WTC11 (cell line): ENCODE data around the gene EMX1. TPM values are rescaled to one million over a fixed set of nuclear protein-coding genes. Genes with fewer than 3 reads are reported as not detected.
A peak's percentile ranks its signal among the peaks of the same experiment; 100 is the strongest.

Experiments
- ATAC-seq: fragments of 200-7000 bp; cut with Tn5 transposase; 2 replicates; pipeline ENCODE4 v1.10.0; 2021; ENCODE audit warnings: mild to moderate bottlenecking, moderate library complexity
- CTCF ChIA-PET: fragments of 300-600 bp; sonication (Branson Sonifier 250); formaldehyde crosslinking; loops from one replicate; lab custom pipeline; 2021; ENCODE audit warnings: antibody characterized with exemption; lab: Charles Lee
- POLR2A ChIA-PET: fragments of 350-600 bp; sonication (Branson Sonifier 250); formaldehyde crosslinking; loops from one replicate; lab custom pipeline; 2021; ENCODE audit warnings: antibody characterized with exemption; lab: Charles Lee
- DNase-seq: peaks from one replicate; pipeline ENCODE4 v3.0.0; 2021; ENCODE audit warnings: low spot score
- H3K27ac Mint-ChIP-seq: 2 replicates; pipeline ENCODE4 v1.8.0; 2021; ENCODE audit warnings: mixed read lengths
- H3K27me3 Mint-ChIP-seq: 2 replicates; pipeline ENCODE4 v1.8.0; 2021; ENCODE audit warnings: low read depth, mild to moderate bottlenecking, moderate library complexity, mixed read lengths
- H3K36me3 Mint-ChIP-seq: 2 replicates; pipeline ENCODE4 v1.8.0; 2021; ENCODE audit warnings: mixed read lengths
- H3K4me1 Mint-ChIP-seq: 2 replicates; pipeline ENCODE4 v1.8.0; 2022; ENCODE audit warnings: mixed read lengths
- H3K4me3 Mint-ChIP-seq: 2 replicates; pipeline ENCODE4 v1.8.0; 2021; ENCODE audit warnings: mild to moderate bottlenecking, moderate library complexity, mixed read lengths
- H3K9me3 Mint-ChIP-seq: 2 replicates; pipeline ENCODE4 v1.8.0; 2021; ENCODE audit warnings: mixed read lengths
- ATF1 ChIP-seq: sonication (generic); formaldehyde crosslinking; IDR thresholded peaks from 2 replicates; pipeline ENCODE4 v1.8.1; 2023; ENCODE audit warnings: mild to moderate bottlenecking, moderate library complexity, missing genetic modification reagents
- CTCF ChIP-seq: fragments of 200-600 bp; IDR thresholded peaks from 2 replicates; pipeline ENCODE4 v1.8.0; 2022; ENCODE audit warnings: antibody characterized with exemption
- E2F1 ChIP-seq: sonication (generic); formaldehyde crosslinking; IDR thresholded peaks from 2 replicates; pipeline ENCODE4 v1.8.0; 2022; ENCODE audit warnings: mild to moderate bottlenecking, missing genetic modification reagents
- EMX1 ChIP-seq: fragments of 250-450 bp; sonication (Bioruptor Pico); IDR thresholded peaks from 2 replicates; pipeline ENCODE4 v1.8.0; 2021; ENCODE audit warnings: mild to moderate bottlenecking
- FOXP1 ChIP-seq: sonication (generic); formaldehyde crosslinking; IDR thresholded peaks from 2 replicates; pipeline ENCODE4 v1.8.0; 2022; ENCODE audit warnings: missing genetic modification reagents, mild to moderate bottlenecking, moderate library complexity, borderline replicate concordance
- IRF1 ChIP-seq: sonication (generic); formaldehyde crosslinking; IDR thresholded peaks from 2 replicates; pipeline ENCODE4 v1.8.0; 2023; ENCODE audit warnings: missing genetic modification reagents
- NFE2L1 ChIP-seq: sonication (generic); formaldehyde crosslinking; IDR thresholded peaks from 2 replicates; pipeline ENCODE4 v1.8.1; 2023; ENCODE audit warnings: missing genetic modification reagents
- PRRX2 ChIP-seq: fragments of 250-450 bp; sonication (Bioruptor Pico); IDR thresholded peaks from 2 replicates; pipeline ENCODE4 v1.8.0; 2021; ENCODE audit warnings: mild to moderate bottlenecking
- SMAD4 ChIP-seq: sonication (generic); formaldehyde crosslinking; IDR thresholded peaks from 2 replicates; pipeline ENCODE4 v1.8.0; 2022; ENCODE audit warnings: mild to moderate bottlenecking, missing genetic modification reagents
- SP1 ChIP-seq: sonication (generic); formaldehyde crosslinking; conservative IDR thresholded peaks from 2 replicates; pipeline ENCODE4 v1.8.1; 2022; ENCODE audit warnings: missing genetic modification reagents
- TCF7 ChIP-seq: sonication (generic); formaldehyde crosslinking; IDR thresholded peaks from 2 replicates; pipeline ENCODE4 v1.8.0; 2022; ENCODE audit warnings: mild to moderate bottlenecking, low read depth, missing genetic modification reagents, moderate library complexity
- TEAD1 ChIP-seq: sonication (generic); formaldehyde crosslinking; IDR thresholded peaks from 2 replicates; pipeline ENCODE4 v1.8.0; 2022; ENCODE audit warnings: mild to moderate bottlenecking, missing genetic modification reagents
- TP53 ChIP-seq: sonication (generic); formaldehyde crosslinking; IDR thresholded peaks from 2 replicates; pipeline ENCODE4 v1.8.1; 2023; ENCODE audit warnings: mild to moderate bottlenecking, missing genetic modification reagents
- ZNF219 ChIP-seq: sonication (generic); formaldehyde crosslinking; IDR thresholded peaks from 2 replicates; pipeline ENCODE4 v1.8.0; 2023; ENCODE audit warnings: missing genetic modification reagents, mild to moderate bottlenecking, borderline replicate concordance
- ZSCAN18 ChIP-seq: fragments of 250-450 bp; sonication (Bioruptor Pico); IDR thresholded peaks from 2 replicates; pipeline ENCODE4 v2.1.2; 2022; ENCODE audit warnings: mild to moderate bottlenecking, moderate library complexity
- total RNA-seq: library from RNA; stranded (reverse); gene quantifications from 3 replicates; pipeline ENCODE4 v1.2.3, GENCODE V29; 2021
- TF ChIP-seq, protein P1 (sequence below): sonication (generic); formaldehyde crosslinking; IDR thresholded peaks from 2 replicates; pipeline ENCODE4 v1.8.0; 2022; ENCODE audit warnings: mild to moderate bottlenecking, missing genetic modification reagents
- TF ChIP-seq, protein P2 (sequence below): fragments of 250-450 bp; sonication (Bioruptor Pico); conservative IDR thresholded peaks from 2 replicates; pipeline ENCODE4 v1.9.0; 2021; ENCODE audit warnings: mild to moderate bottlenecking
- TF ChIP-seq, protein P3 (sequence below): fragments of 250-450 bp; sonication (Bioruptor Pico); IDR thresholded peaks from 2 replicates; pipeline ENCODE4 v1.9.0; 2021; ENCODE audit warnings: moderate library complexity, mild to moderate bottlenecking, inconsistent platforms, borderline replicate concordance

The EMX1 gene
- total RNA-seq, 1 experiment from 2014 or later = 3.8 TPM

DNA sequence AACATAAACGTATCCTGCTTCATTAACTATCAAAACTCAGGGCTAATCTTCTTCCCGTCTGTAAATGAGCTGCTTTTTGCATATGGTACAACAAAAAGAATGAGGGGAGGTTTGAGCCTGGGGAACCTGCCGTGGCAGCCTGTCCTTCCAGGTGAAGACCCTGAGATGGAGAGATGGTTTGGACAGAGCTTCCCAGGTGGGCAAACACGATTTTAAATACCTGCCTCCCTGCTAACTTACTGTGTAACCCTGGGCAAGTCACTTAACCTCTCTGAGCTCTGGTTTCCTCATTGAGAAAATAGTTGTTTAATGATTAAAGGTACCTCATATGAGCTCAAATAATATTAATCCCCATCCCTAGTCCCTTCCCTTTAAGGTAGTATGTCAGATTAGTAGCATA lies 9.0 kb downstream of the EMX1 start:
- no peak overlapping the region for H3K27ac Mint-ChIP-seq
- peaks cover 6% of the 10 kb centered on the region for H3K36me3 Mint-ChIP-seq
- H3K4me3 Mint-ChIP-seq = peak overlapping the region; percentile 14; the same call in 1 of the 2 replicates
- ChIA-PET POLR2A (interaction anchor here (1.0 to 2.1 kb wide), 2 partner anchors 9 to 15 kb away, joined by 4 to 5 read pairs; partner anchors contain the start of gene EMX1), CTCF (interaction anchor here (0.8 to 8.3 kb wide), 12 partner anchors 8 to 251 kb away, joined by 3 to 113 read pairs (median 10); partner anchors contain the start of genes EMX1 and SPR)
- peaks cover 19% of the 10 kb centered on the region for H3K4me1 Mint-ChIP-seq
- ATAC-seq (no peak), DNase-seq (no peak)
- H3K9me3 Mint-ChIP-seq = no peaks in the 10 kb centered on the region
- H3K27me3 Mint-ChIP-seq = no peaks in the 10 kb centered on the region
- no peak for TF ChIP-seq TP53
- no peak for TF ChIP-seq SMAD4
- no peak for TF ChIP-seq EMX1
- no peak for TF ChIP-seq IRF1 (CRISPR knock-in tag)
- TF ChIP-seq TCF7 = no peak
- TF ChIP-seq, protein P1, sequence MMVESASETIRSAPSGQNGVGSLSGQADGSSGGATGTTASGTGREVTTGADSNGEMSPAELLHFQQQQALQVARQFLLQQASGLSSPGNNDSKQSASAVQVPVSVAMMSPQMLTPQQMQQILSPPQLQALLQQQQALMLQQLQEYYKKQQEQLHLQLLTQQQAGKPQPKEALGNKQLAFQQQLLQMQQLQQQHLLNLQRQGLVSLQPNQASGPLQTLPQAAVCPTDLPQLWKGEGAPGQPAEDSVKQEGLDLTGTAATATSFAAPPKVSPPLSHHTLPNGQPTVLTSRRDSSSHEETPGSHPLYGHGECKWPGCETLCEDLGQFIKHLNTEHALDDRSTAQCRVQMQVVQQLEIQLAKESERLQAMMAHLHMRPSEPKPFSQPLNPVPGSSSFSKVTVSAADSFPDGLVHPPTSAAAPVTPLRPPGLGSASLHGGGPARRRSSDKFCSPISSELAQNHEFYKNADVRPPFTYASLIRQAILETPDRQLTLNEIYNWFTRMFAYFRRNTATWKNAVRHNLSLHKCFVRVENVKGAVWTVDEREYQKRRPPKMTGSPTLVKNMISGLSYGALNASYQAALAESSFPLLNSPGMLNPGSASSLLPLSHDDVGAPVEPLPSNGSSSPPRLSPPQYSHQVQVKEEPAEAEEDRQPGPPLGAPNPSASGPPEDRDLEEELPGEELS (CRISPR knock-in tag) = no peak
- no peak for TF ChIP-seq CTCF
- TF ChIP-seq ATF1 = no peak

DNA sequence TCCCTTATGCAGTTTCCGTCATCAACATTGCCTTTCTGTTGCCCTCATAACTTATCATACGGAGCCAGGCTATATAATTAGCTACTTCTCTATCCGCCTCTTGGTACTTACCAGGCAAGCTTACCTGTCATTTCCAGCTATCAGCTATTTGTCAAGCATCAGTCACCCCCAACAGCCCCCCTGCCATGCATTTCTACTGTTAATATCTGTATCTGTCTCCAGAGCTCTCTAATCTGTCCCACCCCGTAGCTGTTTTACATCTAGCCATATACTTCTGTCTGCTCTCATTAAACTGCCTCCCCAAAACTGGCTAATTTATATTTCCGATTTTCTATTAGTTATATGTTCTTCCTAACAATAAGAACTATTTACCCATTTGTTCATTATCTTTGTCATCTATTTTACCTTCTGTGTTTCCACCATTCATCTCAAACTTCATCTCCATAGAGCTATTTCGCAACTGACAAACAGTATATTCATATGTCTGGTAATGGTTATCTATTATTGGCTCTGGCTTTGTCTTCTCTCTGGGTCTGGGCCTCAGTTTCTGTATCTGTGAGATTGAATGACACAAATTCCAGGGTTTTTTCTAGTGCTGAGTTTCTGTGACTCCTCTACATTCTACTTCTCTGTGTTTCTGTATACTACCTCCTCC lies 9.6 kb downstream of the EMX1 start:
- H3K9me3 Mint-ChIP-seq = no peaks in the 10 kb centered on the region
- H3K4me3 Mint-ChIP-seq = no peak overlapping the region
- ATAC-seq = no peak
- H3K36me3 Mint-ChIP-seq = peaks cover 5% of the 10 kb centered on the region
- no peak for DNase-seq
- H3K27ac Mint-ChIP-seq = no peak overlapping the region
- POLR2A ChIA-PET = interaction anchor here (1.0 to 2.1 kb wide), 2 partner anchors 10 to 14 kb away, joined by 4 to 5 read pairs; partner anchors contain the start of gene EMX1
- CTCF ChIA-PET = interaction anchor here (0.8 to 8.3 kb wide), 12 partner anchors 7 to 251 kb away, joined by 3 to 113 read pairs (median 10); partner anchors contain the start of genes EMX1 and SPR
- H3K4me1 Mint-ChIP-seq = peaks cover 18% of the 10 kb centered on the region
- peaks cover 3% of the 10 kb centered on the region for H3K27me3 Mint-ChIP-seq
- TF ChIP-seq NFE2L1 (CRISPR knock-in tag) = no peak
- TF ChIP-seq, protein P2, sequence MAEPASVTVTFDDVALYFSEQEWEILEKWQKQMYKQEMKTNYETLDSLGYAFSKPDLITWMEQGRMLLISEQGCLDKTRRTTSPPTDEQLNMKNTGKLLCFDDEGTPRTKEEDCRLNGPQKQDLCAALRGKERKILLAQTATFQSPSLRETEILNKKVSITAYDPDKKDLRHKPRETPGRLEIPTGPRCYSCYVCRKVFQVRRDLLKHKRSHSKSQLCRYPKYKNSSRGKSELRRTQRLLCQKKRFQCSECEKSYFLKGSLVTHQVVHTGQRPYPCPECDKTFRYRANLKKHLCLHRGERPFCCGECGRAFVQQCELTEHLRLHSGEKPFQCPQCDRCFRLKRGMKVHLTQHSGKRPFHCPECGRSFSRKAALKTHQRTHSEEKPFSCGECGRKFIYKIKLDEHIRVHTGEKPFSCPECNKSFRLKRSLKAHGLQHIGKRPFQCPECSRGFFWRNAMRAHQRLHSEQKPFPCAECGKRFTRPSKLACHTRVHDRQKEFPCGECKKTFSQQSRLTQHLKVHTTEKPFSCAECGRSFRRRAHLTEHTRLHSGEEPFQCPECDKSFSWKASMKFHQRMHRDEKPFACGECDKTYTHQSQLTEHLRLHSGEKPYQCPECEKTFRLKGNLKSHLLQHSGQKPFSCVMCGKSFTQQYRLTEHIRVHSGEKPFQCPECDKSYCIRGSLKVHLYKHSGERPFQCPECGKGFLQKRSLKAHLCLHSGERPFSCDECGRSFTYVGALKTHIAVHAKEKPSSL (CRISPR knock-in tag) = no peak
- no peak for TF ChIP-seq ZNF219 (CRISPR knock-in tag)
- no peak for TF ChIP-seq ZSCAN18 (CRISPR knock-in tag)
- no peak for TF ChIP-seq TCF7
- no peak for TF ChIP-seq PRRX2
- no peak for TF ChIP-seq CTCF
- TF ChIP-seq TEAD1 (CRISPR knock-in tag) = no peak
- TF ChIP-seq FOXP1 = no peak
- no peak for TF ChIP-seq E2F1 (CRISPR knock-in tag)
- no peak for TF ChIP-seq SP1 (CRISPR knock-in tag)
- TF ChIP-seq, protein P3, sequence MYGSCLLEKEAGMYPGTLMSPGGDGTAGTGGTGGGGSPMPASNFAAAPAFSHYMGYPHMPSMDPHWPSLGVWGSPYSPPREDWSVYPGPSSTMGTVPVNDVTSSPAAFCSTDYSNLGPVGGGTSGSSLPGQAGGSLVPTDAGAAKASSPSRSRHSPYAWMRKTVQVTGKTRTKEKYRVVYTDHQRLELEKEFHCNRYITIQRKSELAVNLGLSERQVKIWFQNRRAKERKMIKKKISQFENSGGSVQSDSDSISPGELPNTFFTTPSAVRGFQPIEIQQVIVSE = no peak
